ENCODE measurements around the gene ILF2.

ILF2 gene

GRCh38 chr1:153688736-153689328, 18.0 kb upstream of the ILF2 start:
- H3K4me3 ChIP-seq (replicated peaks; ENCODE audit: insufficient read depth, low read length), result no peak overlapping the region
- DNase-seq (ENCODE audit: low read depth in 1 of 2, low spot score in 1 of 2), result no peak
- H3K27ac ChIP-seq (replicated peaks), result no peak overlapping the region
- H3K27me3 ChIP-seq (ENCODE audit: insufficient read depth, poor library complexity, severe bottlenecking), result no peaks in the 10 kb centered on the region
- TF ChIP-seq GABPA (IDR thresholded peaks at IDR 0.05; ENCODE audit: low read depth) (no peak), POLR2AphosphoS5 (IDR thresholded peaks at IDR 0.05; ENCODE audit: low read depth) (no peak), REST (IDR thresholded peaks at IDR 0.05; ENCODE audit: insufficient replicate concordance, low read depth) (no peak), CTCF (IDR thresholded peaks at IDR 0.05; ENCODE audit: insufficient read depth, low read length) (no peak), SPI1 (IDR thresholded peaks at IDR 0.05; ENCODE audit: borderline replicate concordance, low read depth) (no peak)

- Histone ChIP-seq H3K27me3 (ENCODE audit: insufficient read depth, poor library complexity, severe bottlenecking) (no peaks in the 10 kb centered on the region), H3K4me3 (replicated peaks; ENCODE audit: insufficient read depth, low read length) (no peak overlapping the region), H3K27ac (replicated peaks) (no peak overlapping the region)
- no peak for DNase-seq (ENCODE audit: low read depth in 1 of 2, low spot score in 1 of 2)
- TF ChIP-seq POLR2AphosphoS5 (IDR thresholded peaks at IDR 0.05; ENCODE audit: low read depth) (no peak), REST (IDR thresholded peaks at IDR 0.05; ENCODE audit: insufficient replicate concordance, low read depth) (no peak), GABPA (IDR thresholded peaks at IDR 0.05; ENCODE audit: low read depth) (no peak), SPI1 (IDR thresholded peaks at IDR 0.05; ENCODE audit: borderline replicate concordance, low read depth) (no peak), CTCF (IDR thresholded peaks at IDR 0.05; ENCODE audit: insufficient read depth, low read length) (no peak)
These were observed 17.5 kb upstream of the ILF2 start for GRCh38 chr1:153688276-153688675.

GRCh38 chr1:153687346-153688125, 16.7 kb upstream of the ILF2 start:
- no peak for DNase-seq (ENCODE audit: low read depth in 1 of 2, low spot score in 1 of 2)
- Histone ChIP-seq H3K27me3 (ENCODE audit: insufficient read depth, poor library complexity, severe bottlenecking) (no peaks in the 10 kb centered on the region), H3K4me3 (replicated peaks; ENCODE audit: insufficient read depth, low read length) (no peak overlapping the region), H3K27ac (replicated peaks) (no peak overlapping the region)
- TF ChIP-seq GABPA (IDR thresholded peaks at IDR 0.05; ENCODE audit: low read depth) (no peak), POLR2AphosphoS5 (IDR thresholded peaks at IDR 0.05; ENCODE audit: low read depth) (no peak), SPI1 (IDR thresholded peaks at IDR 0.05; ENCODE audit: borderline replicate concordance, low read depth) (no peak), CTCF (IDR thresholded peaks at IDR 0.05; ENCODE audit: insufficient read depth, low read length) (no peak), REST (IDR thresholded peaks at IDR 0.05; ENCODE audit: insufficient replicate concordance, low read depth) (no peak)
